Esophagus muscularis mucosa (tissue), 4 donors: ENCODE data around the gene GRIP1. TPM values are rescaled to one million over a fixed set of nuclear protein-coding genes. Genes with fewer than 3 reads are reported as not detected.
"Not testable (repeated sequence)": the region's sequence is repeated elsewhere in the genome, so short reads cannot be mapped to it uniquely, and the experiment has no call there.

ENCODE experiments used
- DNase-seq: peaks from one replicate; pipeline ENCODE4 v3.0.0-alpha.2; 2017; ENCODE audit errors: extremely low spot score
- H3K27ac ChIP-seq, 4 donors: fragments of 200-600 bp; sonication (generic); replicated peaks in 1 of 4; 1 replicate in 3 of 4; 2 replicates in 1 of 4; pipeline ENCODE4 v1.5.1; 2016 to 2019; ENCODE audit warnings: mild to moderate bottlenecking in 1 of 4
- H3K27me3 ChIP-seq, 4 donors: fragments of 200-600 bp; sonication (generic); one replicate each; pipeline versions ENCODE4 v1.5.1 to v1.6.0; 2016 to 2019
- H3K36me3 ChIP-seq, 4 donors: fragments of 200-600 bp; sonication (generic); one replicate each; pipeline ENCODE4 v1.5.1; 2016 to 2019
- H3K4me1 ChIP-seq, 4 donors: fragments of 200-600 bp; sonication (generic); one replicate each; pipeline ENCODE4 v1.5.1; 2016 to 2019
- H3K4me3 ChIP-seq, 4 donors: fragments of 200-600 bp; sonication (generic); 1 replicate in 2 of 4; 2 replicates in 2 of 4; pipeline ENCODE4 v1.5.1; 2016 to 2019; ENCODE audit warnings: mild to moderate bottlenecking in 4 of 4, moderate library complexity in 1 of 4
- H3K9me3 ChIP-seq, 4 donors: fragments of 200-600 bp; sonication (generic); 1 replicate in 3 of 4; 2 replicates in 1 of 4; pipeline ENCODE4 v1.5.1; 2016 to 2019
- EP300 ChIP-seq: sonication (generic); formaldehyde crosslinking; IDR thresholded peaks from one replicate; pipeline ENCODE4 v1.6.1; 2017; ENCODE audit warnings: antibody characterized with exemption
- POLR2A ChIP-seq: fragments of 450-650 bp; IDR thresholded peaks from one replicate; pipeline ENCODE4 v1.6.1; 2017; ENCODE audit warnings: antibody characterized with exemption, moderate library complexity, mild to moderate bottlenecking, low read depth
- POLR2AphosphoS5 ChIP-seq, 2 donors: sonication (generic); formaldehyde crosslinking; IDR thresholded peaks; one replicate each; pipeline ENCODE4 v1.6.1; 2017; ENCODE audit warnings: antibody characterized with exemption in 2 of 2
- WGBS: methylation state at CpG from one replicate; pipeline ENCODE4 v1.1.5; 2018; 5-methylcytosine and 5-hydroxymethylcytosine counted together
- intact Hi-C: fragments of 100-400 bp; cut with DNase I; formaldehyde crosslinking; loops from one replicate; pipeline ENCODE4 v1.15.1; 2023
- total RNA-seq, 4 donors: library from RNA; depleted of rRNA; stranded (reverse); fragments of >200 nt; gene quantifications; one replicate each; pipeline versions ENCODE4 v1.1.0 to v1.2.1, GENCODE V29; 2016
- TF ChIP-seq, protein P1 (sequence below), 3 experiments: fragments of 200-600 bp in 2 of 3; fragments of 450-650 bp in 1 of 3; sonication (generic) in 2 of 3; IDR thresholded peaks; one replicate each; pipeline ENCODE4 v1.5.1; 2017 to 2019; ENCODE audit warnings: antibody characterized with exemption in 3 of 3, mild to moderate bottlenecking in 2 of 3, moderate library complexity in 1 of 3

Gene GRIP1
- total RNA-seq, 4 donors from 2014 or later: 12.5 to 15.2 (median 13.6) TPM

DNA sequence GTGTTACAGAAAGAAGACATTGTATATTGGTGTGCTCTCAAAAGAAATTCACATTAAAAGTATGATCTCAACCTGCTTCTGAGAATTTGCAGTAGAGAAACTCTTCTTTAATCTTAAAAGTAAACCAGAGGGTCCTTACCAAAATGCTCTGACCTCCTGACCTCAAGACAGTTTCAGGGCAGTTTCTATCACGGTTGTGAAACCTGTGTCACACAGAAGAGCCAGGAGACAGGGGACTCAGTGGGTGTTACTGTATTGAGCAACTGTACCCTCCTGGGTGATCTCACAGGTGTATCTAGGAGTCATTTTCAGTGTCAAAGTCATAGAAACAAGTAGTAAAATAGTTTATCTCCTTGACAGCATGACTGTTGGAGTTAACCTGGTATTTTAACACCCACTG is 178.0 kb downstream of the GRIP1 start:
- no peak overlapping the region for H3K4me3 ChIP-seq
- H3K27ac ChIP-seq: no peak overlapping the region
- 58% methylated on average over 1 of the region's 1 CpG for WGBS
- no peaks in the 10 kb centered on the region for H3K4me1 ChIP-seq
- DNase-seq: no peak
- no peaks in the 10 kb centered on the region for H3K27me3 ChIP-seq
- no peaks in the 10 kb centered on the region for H3K9me3 ChIP-seq
- intact Hi-C loops: no loop called here
- TF ChIP-seq, protein P1, sequence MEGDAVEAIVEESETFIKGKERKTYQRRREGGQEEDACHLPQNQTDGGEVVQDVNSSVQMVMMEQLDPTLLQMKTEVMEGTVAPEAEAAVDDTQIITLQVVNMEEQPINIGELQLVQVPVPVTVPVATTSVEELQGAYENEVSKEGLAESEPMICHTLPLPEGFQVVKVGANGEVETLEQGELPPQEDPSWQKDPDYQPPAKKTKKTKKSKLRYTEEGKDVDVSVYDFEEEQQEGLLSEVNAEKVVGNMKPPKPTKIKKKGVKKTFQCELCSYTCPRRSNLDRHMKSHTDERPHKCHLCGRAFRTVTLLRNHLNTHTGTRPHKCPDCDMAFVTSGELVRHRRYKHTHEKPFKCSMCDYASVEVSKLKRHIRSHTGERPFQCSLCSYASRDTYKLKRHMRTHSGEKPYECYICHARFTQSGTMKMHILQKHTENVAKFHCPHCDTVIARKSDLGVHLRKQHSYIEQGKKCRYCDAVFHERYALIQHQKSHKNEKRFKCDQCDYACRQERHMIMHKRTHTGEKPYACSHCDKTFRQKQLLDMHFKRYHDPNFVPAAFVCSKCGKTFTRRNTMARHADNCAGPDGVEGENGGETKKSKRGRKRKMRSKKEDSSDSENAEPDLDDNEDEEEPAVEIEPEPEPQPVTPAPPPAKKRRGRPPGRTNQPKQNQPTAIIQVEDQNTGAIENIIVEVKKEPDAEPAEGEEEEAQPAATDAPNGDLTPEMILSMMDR (IDR thresholded peaks at IDR 0.05): no peak
- TF ChIP-seq POLR2AphosphoS5 (IDR thresholded peaks at IDR 0.05): no peak
- no peak for TF ChIP-seq EP300
- no peak for TF ChIP-seq POLR2A
- no peaks in the 10 kb centered on the region for H3K36me3 ChIP-seq

DNA sequence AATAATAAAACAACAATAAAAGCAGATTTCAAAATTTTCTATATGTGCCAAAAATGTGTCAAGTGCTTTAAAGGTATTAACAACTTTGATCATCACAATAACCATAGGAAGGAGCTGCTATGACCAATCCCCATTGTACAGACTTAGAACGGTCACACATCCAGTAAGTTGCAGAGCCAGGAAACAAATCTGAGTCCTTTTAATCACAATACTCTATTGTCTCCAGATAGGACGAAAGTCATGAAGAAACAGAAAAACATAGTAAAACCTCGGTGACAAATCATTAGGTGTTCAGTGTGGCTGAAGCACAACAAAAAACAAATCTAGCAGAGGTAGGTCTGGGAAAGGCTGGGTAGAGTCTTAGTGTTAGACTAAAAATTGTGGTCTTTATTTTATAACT is 178.8 kb downstream of the GRIP1 start:
- Histone ChIP-seq H3K9me3 (no peaks in the 10 kb centered on the region), H3K36me3 (no peaks in the 10 kb centered on the region), H3K27me3 (no peaks in the 10 kb centered on the region), H3K27ac (no peak overlapping the region), H3K4me3 (no peak overlapping the region), H3K4me1 (no peaks in the 10 kb centered on the region)
- WGBS: 86% methylated on average over 3 of the region's 3 CpGs
- DNase-seq: no peak
- TF ChIP-seq EP300: no peak
- no peak for TF ChIP-seq POLR2A
- no peak for TF ChIP-seq POLR2AphosphoS5 (IDR thresholded peaks at IDR 0.05)
- TF ChIP-seq, protein P1 (IDR thresholded peaks at IDR 0.05): no peak
- intact Hi-C loops: no loop called here

DNA sequence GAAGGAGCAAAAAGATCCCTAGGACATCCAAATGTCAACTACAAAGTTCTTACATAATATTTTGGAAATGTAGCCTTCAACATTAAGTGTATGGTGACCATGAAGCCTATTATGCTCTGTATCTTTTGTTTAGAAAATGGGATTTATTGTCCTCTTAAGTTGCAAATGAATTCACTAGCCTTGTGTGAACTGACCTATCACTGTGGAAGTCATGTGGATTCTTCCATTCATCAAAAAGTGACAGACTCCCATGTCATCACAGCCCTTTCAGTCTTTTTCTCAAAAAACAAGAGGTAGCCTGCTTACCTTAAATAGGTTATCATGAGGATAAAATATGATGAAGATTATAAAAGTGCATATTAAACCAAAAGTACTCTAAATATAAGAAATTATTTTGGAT is 179.9 kb downstream of the GRIP1 start:
- no peaks in the 10 kb centered on the region for H3K9me3 ChIP-seq
- H3K4me1 ChIP-seq: no peaks in the 10 kb centered on the region
- no peaks in the 10 kb centered on the region for H3K36me3 ChIP-seq
- no peak overlapping the region for H3K4me3 ChIP-seq
- no peak for DNase-seq
- H3K27ac ChIP-seq: no peak overlapping the region
- TF ChIP-seq POLR2A: no peak
- no peak for TF ChIP-seq POLR2AphosphoS5 (IDR thresholded peaks at IDR 0.05)
- no peak for TF ChIP-seq EP300
- TF ChIP-seq, protein P1 (IDR thresholded peaks at IDR 0.05): no peak
- no peaks in the 10 kb centered on the region for H3K27me3 ChIP-seq
- intact Hi-C loops: no loop called here

DNA sequence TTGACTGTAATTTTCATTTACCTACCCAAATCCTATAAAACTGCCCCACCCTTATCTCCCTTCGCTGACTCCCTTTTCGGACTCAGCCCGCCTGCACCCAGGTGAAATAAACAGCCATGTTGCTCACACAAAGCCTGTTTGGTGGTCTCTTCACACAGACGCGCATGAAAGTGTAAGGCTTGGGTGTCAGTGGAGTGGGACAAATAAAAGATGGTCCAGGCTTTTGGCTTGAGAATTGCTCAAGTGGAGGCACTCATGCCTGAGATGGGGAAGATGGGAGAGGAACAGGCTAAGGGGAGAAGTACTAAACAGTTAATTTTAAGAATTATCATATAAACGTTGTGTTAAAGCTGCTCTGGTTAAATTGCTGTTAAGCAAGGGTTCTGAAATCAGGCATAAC is 180.8 kb downstream of the GRIP1 start:
- H3K4me3 ChIP-seq, DNase-seq, H3K27me3 ChIP-seq, H3K36me3 ChIP-seq, H3K9me3 ChIP-seq, H3K4me1 ChIP-seq, intact Hi-C loops, H3K27ac ChIP-seq: not testable (repeated sequence)
- 75% methylated on average over 6 of the region's 6 CpGs for WGBS

DNA sequence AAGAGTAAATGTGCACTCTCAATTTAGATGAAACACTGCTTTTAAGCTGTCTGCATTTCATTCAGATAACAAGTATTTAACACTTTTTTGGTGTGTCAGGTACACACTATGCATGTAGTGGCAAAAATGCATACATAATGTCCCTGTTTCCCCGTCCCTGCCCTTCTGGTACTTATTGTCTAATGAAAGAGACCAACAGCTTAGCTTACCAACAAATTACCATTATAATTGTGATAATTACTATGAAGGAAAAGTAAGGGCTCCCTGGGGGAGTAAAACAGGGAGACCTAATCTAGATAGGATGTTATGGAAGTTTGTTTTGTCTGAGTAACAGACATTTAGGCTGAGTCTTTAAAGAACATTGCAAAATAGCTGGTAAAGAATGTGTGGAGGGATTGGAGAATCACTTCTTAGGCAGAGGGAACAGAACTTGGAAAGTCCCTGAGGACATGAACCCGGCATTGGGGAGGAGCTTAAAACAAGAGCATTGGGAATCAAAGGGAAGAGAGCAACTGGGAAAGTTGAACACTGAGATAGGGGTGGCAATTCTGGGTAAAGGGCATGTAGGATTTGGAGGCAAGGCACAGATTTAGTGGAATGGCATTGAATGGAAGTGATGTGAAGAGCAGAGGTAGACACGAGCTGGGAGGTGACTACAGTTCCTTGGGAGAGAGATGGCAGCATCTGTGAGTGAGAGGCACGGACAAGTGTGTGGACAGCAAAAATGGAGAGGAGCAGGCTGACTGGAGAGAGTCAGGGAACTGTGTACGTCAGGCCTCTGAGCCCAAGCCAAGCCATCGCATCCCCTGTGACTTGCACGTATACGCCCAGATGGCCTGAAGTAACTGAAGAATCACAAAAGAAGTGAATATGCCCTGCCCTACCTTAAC is 181.6 kb downstream of the GRIP1 start:
- H3K36me3 ChIP-seq: no peaks in the 10 kb centered on the region
- H3K27ac ChIP-seq: no peak overlapping the region
- no peaks in the 10 kb centered on the region for H3K9me3 ChIP-seq
- TF ChIP-seq, protein P1 (IDR thresholded peaks at IDR 0.05): no peak
- no peak for TF ChIP-seq POLR2A
- TF ChIP-seq POLR2AphosphoS5 (IDR thresholded peaks at IDR 0.05): no peak
- no peak for TF ChIP-seq EP300
- no peaks in the 10 kb centered on the region for H3K27me3 ChIP-seq
- no peaks in the 10 kb centered on the region for H3K4me1 ChIP-seq
- DNase-seq: no peak
- intact Hi-C loops: no loop called here
- WGBS: 83% methylated on average over 8 of the region's 8 CpGs
- H3K4me3 ChIP-seq: no peak overlapping the region
